ENCODE measurements around the gene VAT1.

DNA sequence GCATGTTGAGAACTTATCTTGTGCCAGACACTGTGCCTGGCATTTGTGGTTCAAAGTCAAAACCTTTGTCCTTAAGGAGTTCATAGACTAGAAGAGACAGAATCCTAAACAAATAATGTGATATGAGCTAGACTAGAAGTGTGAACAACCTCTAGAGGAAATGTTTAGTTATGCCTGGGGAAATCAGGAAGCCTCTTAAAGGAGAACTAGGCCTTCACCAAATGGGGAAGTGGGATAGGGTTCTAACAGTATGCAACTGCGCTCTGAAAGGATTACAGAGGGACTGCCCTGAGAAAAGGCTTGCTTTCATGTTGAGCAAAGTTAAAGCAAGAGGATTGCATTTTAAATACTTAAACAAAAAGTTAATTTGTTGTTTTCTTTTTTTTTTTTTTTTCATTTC, 37.0 kb downstream of the VAT1 start:
- TF ChIP-seq CTCF (IDR thresholded peaks at IDR 0.05; ENCODE audit: borderline replicate concordance, extremely low read depth, low read length, poor library complexity, severe bottlenecking), result no peak
- TF ChIP-seq EZH2 (IDR thresholded peaks at IDR 0.05; ENCODE audit: borderline replicate concordance, low read depth, low read length, severe bottlenecking), result no peak
